Measurements from ENCODE around the gene MRPS11. TPM values are rescaled to one million over a fixed set of nuclear protein-coding genes. Genes with fewer than 3 reads are reported as not detected.
A peak's percentile ranks its signal among the peaks of the same experiment; 100 is the strongest.

MRPS11 gene
- total and polyA plus RNA-seq, 9 of the 15 experiments (the other 6 are each of a cell fraction or from before 2014, with no cell fraction given), result 28.3 to 83.2 (median 53.1) TPM

DNA sequence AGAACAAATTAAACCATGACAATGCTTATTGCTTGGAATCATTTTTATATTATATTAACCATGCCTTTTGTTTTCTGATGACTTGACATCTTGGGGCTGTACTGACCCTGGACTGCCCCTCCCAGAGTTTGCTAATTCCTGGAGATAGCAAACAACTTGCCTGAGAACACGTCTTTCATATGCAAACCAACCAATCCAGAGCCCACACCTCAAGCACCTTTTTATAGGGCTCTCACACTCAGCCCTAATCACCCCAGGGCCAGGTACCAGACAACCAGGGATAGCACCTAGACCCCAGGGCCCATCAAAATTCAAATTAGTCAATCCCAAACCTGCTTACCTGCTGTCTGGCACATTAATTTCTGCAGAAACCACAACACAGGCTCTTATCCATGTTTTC lies 36.9 kb downstream of the MRPS11 start:
- no peak overlapping the region for H3K27ac ChIP-seq (ENCODE audit: extremely low read depth, low read depth, low read length)
- 0 out of 3 replicates have a peak, but pooled peaks cover 2% of the 10 kb centered on the region for H3K36me3 ChIP-seq (ENCODE audit: control insufficient read depth, insufficient read depth, low read length)
- no peak overlapping the region for H3K4me2 ChIP-seq (ENCODE audit: insufficient read depth, low read length)
- no peaks in the 10 kb centered on the region for H4K20me1 ChIP-seq (replicated peaks; ENCODE audit: control insufficient read depth, insufficient read depth, low read length)
- no peaks in the 10 kb centered on the region for H3K9me3 ChIP-seq (replicated peaks; ENCODE audit: control insufficient read depth, insufficient read depth, low read depth, low read length)
- FAIRE-seq, result no peak
- H3K9ac ChIP-seq (ENCODE audit: insufficient read depth in 1 of 2, low read depth in 2 of 2, low read length in 2 of 2), result no peak overlapping the region
- no peak overlapping the region for H3K4me3 ChIP-seq
- H3K4me1 ChIP-seq (replicated peaks in 1 of 2; ENCODE audit: control insufficient read depth in 2 of 2, insufficient read depth in 2 of 2, low read length in 2 of 2), result no peaks in the 10 kb centered on the region
- CTCF ChIA-PET (ENCODE audit: low intra/inter-chr PET ratio), result no interaction called here
- whole genome bisulfite sequencing (ENCODE audit: insufficient coverage, low coverage, missing lambda C conversion rate), result 45% methylated on average over 1 of the region's 1 CpG
- no peak for ATAC-seq
- 0 out of 2 replicates have a peak, but pooled peaks have one; percentile 38 for TF ChIP-seq ZNF316 (IDR thresholded peaks at IDR 0.05)
- TF ChIP-seq FOXK2 (conservative IDR thresholded peaks at IDR 0.05 in 1 of 2, IDR thresholded peaks at IDR 0.05 in 1 of 2; ENCODE audit: low read depth in 2 of 2), result no peak
- no peaks in the 10 kb centered on the region for H3K27me3 ChIP-seq (ENCODE audit: control insufficient read depth in 2 of 2, insufficient read depth in 2 of 2, low read length in 2 of 2)
- H3K79me2 ChIP-seq (ENCODE audit: control insufficient read depth, insufficient read depth, low read length), result no peaks in the 10 kb centered on the region
- no peak overlapping the region for H2AFZ ChIP-seq (ENCODE audit: low read depth, low read length)
- H3K9me1 ChIP-seq (ENCODE audit: control insufficient read depth, insufficient read depth, low read length), result no peaks in the 10 kb centered on the region
- no TSS peak for BruUV-seq (replicated peaks)
- POLR2A ChIA-PET, result no interaction called here
- DNase-seq (ENCODE audit: extremely low read depth in 1 of 4, low spot score in 3 of 4), result no peak
- intact Hi-C loops (cut with micrococcal nuclease), result no loop called here
- in situ Hi-C loops (cut with MboI), result no loop called here

DNA sequence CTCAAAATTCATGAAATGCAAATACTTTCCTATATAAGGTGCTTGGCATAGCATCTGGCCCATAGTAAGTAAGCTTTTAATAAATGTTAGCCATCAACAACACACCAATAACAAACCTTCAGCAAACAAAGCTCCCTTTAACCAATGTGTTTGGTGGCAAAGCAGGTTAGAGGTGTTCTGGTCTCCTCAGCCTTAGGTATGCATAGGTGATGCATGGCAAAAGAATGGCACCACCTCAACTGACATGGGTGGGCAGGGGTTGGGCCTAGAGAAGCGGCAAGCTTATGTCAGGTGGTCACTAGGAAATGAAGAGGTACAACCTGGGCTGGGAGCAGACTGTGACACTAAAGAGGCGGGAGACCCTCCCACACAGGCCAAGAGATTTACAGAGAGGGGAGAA lies 38.2 kb downstream of the MRPS11 start:
- 80% methylated on average over 2 of the region's 2 CpGs for WGBS (ENCODE audit: insufficient coverage, low coverage, missing lambda C conversion rate)

More for the DNA sequence above, 38.2 kb downstream of the MRPS11 start:
- Histone ChIP-seq H3K9me1 (ENCODE audit: control insufficient read depth, insufficient read depth, low read length) (no peaks in the 10 kb centered on the region), H3K27ac (ENCODE audit: extremely low read depth, low read depth, low read length) (no peak overlapping the region), H3K4me2 (ENCODE audit: insufficient read depth, low read length) (no peak overlapping the region), H3K9ac (ENCODE audit: insufficient read depth in 1 of 2, low read depth in 2 of 2, low read length in 2 of 2) (no peak overlapping the region), H3K36me3 (ENCODE audit: control insufficient read depth, insufficient read depth, low read length) (0 out of 3 replicates have a peak, but pooled peaks cover 2% of the 10 kb centered on the region), H3K4me3 (no peak overlapping the region), H3K9me3 (replicated peaks; ENCODE audit: control insufficient read depth, insufficient read depth, low read depth, low read length) (no peaks in the 10 kb centered on the region), H3K79me2 (ENCODE audit: control insufficient read depth, insufficient read depth, low read length) (no peaks in the 10 kb centered on the region), H3K4me1 (replicated peaks in 1 of 2; ENCODE audit: control insufficient read depth in 2 of 2, insufficient read depth in 2 of 2, low read length in 2 of 2) (no peaks in the 10 kb centered on the region), H4K20me1 (replicated peaks; ENCODE audit: control insufficient read depth, insufficient read depth, low read length) (no peaks in the 10 kb centered on the region), H3K27me3 (ENCODE audit: control insufficient read depth in 2 of 2, insufficient read depth in 2 of 2, low read length in 2 of 2) (no peaks in the 10 kb centered on the region), H2AFZ (ENCODE audit: low read depth, low read length) (no peak overlapping the region)
- TF ChIP-seq HOXB6 (CRISPR knock-in tag; IDR thresholded peaks at IDR 0.05; ENCODE audit: borderline replicate concordance) (no peak), ESRRB (CRISPR knock-in tag; IDR thresholded peaks at IDR 0.05; ENCODE audit: borderline replicate concordance) (no peak), HLTF (IDR thresholded peaks at IDR 0.05) (no peak), RAD21 (CRISPR knock-in tag; conservative IDR thresholded peaks at IDR 0.05 in 1 of 2, IDR thresholded peaks at IDR 0.05 in 1 of 2) (no peak), BHLHE40 (IDR thresholded peaks at IDR 0.05; ENCODE audit: low read length) (no peak), CBFB (CRISPR knock-in tag; IDR thresholded peaks at IDR 0.05) (no peak)
- TF ChIP-seq, protein P1, sequence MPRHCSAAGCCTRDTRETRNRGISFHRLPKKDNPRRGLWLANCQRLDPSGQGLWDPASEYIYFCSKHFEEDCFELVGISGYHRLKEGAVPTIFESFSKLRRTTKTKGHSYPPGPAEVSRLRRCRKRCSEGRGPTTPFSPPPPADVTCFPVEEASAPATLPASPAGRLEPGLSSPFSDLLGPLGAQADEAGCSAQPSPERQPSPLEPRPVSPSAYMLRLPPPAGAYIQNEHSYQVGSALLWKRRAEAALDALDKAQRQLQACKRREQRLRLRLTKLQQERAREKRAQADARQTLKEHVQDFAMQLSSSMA (CRISPR knock-in tag; IDR thresholded peaks at IDR 0.05), result no peak
- ChIA-PET POLR2A (interaction anchor here (1.1 kb wide), 1 partner anchor 13 kb away, joined by 3 read pairs; no protein-coding TSS in a partner anchor), CTCF (ENCODE audit: low intra/inter-chr PET ratio) (no interaction called here)
- in situ Hi-C loops (cut with MboI), result no loop called here
- intact Hi-C loops (cut with micrococcal nuclease), result no loop called here
- no TSS peak for BruUV-seq (replicated peaks)
- no peak for DNase-seq (ENCODE audit: extremely low read depth in 1 of 4, low spot score in 3 of 4)
- ATAC-seq, result no peak
- no peak for FAIRE-seq

Measured in K562 (cell line).